Hepatocyte (in vitro differentiated cells): ENCODE data around the gene DSCAM.

Source experiments
- EZH2phosphoT487 ChIP-seq: fragments of 200-600 bp; sonication (generic); IDR thresholded peaks from one replicate; pipeline ENCODE4 v1.6.1; 2018; ENCODE audit warnings: antibody characterized with exemption, mild to moderate bottlenecking, low read depth, moderate library complexity; ENCODE audit not compliant: unreplicated experiment, severe bottlenecking
- TF ChIP-seq, protein P1 (sequence below): fragments of 200-600 bp; sonication (generic); IDR thresholded peaks from 2 replicates; pipeline ENCODE4 v1.5.1; 2016; ENCODE audit warnings: antibody characterized with exemption, mild to moderate bottlenecking; ENCODE audit not compliant: poor library complexity

DNA sequence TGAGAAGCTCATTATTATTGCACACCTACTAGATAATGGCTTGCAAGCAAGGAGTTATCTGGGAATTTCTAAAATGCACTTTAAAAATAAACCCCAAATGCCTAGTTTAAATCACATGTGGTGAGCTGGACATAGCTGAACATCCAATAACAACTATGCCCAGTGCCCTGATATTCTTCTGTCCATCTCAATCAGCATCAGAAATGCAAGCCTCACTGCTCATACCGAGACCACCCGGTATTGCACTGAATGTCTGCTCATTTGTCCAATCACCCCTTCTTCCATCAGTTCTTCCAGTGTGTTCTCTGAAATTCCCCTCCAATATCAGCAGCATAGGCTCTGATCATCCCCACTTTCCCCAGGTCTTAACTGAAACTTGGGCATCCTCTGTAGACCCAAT, 383.8 kb downstream of the DSCAM start:
- TF ChIP-seq EZH2phosphoT487: no peak
- TF ChIP-seq, protein P1, sequence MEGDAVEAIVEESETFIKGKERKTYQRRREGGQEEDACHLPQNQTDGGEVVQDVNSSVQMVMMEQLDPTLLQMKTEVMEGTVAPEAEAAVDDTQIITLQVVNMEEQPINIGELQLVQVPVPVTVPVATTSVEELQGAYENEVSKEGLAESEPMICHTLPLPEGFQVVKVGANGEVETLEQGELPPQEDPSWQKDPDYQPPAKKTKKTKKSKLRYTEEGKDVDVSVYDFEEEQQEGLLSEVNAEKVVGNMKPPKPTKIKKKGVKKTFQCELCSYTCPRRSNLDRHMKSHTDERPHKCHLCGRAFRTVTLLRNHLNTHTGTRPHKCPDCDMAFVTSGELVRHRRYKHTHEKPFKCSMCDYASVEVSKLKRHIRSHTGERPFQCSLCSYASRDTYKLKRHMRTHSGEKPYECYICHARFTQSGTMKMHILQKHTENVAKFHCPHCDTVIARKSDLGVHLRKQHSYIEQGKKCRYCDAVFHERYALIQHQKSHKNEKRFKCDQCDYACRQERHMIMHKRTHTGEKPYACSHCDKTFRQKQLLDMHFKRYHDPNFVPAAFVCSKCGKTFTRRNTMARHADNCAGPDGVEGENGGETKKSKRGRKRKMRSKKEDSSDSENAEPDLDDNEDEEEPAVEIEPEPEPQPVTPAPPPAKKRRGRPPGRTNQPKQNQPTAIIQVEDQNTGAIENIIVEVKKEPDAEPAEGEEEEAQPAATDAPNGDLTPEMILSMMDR: no peak
